GM21619 (cell line): Measurements from ENCODE around the gene PTPN20.

Experiments
- ATAC-seq: cut with Tn5 transposase; IDR thresholded peaks from one replicate; pipeline ENCODE4 v1.9.1; 2021; ENCODE audit not compliant: unreplicated experiment

The PTPN20 gene

DNA sequence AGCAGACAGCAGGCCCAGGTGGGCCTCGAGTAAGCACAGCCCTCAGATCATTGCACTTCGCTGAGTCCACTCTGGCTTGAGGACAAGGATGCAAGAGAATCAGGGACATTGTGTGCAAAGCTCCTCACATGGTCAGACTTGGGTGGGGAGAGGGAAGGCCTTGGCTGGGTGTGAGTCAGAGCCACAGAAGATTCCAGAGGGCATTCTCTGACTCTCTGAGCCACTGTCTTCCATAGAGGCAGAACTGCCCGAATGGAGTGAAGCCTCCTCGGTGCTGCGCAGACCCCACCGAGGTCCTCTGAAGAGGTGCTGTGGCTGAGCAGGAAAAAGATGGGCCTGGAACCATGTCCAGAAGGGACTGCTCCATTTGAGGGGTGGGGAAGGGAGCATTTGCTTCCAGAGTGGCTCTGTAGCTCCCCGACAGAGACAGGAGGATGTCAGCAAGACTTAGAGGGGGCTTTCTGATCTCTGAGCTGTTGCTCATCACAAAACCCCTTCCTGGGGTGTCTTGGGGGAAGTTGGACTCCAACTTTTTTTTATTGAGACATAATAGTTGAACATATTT, 120.8 kb downstream of the PTPN20 start:
- no peak for ATAC-seq

DNA sequence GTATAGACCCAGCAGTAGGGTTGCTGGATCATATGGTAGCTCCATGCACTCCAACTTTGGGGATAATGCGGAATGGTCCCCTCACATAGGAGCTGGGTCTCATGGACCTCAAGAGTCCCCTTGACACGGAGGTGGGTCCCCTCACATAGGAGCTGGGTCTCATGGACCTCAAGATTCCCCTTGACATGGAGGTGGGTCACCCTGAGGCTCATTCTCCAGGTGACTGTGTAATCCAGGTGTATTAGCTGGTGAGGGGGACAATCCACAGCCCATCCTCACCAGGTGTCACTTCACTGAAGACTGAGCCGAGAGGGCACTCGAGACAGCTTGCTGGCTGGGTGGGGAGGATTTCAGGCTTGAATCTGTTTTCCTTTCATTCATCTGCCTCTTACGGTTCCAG, 121.9 kb downstream of the PTPN20 start:
- ATAC-seq = no peak

GRCh38 chr10:47033541-47034270, 122.5 kb downstream of the PTPN20 start:
- no peak for ATAC-seq

- ATAC-seq = no peak
Measured at GRCh38 chr10:47034441-47035051, 123.3 kb downstream of the PTPN20 start.

GRCh38 chr10:47035171-47035818, 124.1 kb downstream of the PTPN20 start:
- ATAC-seq = no peak

DNA sequence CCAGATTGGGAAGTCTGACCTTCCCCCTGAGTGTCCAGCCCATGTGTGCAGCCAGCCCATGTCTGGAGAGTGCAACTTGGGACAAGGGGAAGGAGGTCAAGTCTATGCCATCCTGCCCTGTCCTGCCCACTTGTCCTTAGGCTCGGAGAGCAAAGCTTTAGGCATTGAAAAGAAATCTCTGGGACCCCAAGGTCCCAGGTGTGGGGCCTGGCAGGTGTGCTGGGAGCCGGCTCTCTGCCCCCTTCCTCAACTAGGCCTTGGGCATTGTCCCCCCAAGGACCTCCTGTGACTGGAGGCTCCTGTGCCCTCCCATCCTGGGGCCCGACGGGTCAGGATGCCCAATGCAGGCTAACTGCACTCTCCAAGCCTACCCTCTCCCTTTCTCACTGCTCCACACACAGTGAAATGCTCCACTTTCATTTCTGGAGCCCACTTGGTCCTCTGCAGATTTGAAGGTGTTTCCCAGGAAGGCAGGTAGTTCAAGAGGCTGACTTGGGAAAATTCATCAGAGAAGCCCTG, 124.7 kb downstream of the PTPN20 start:
- no peak for ATAC-seq

- ATAC-seq = no peak
Measured at GRCh38 chr10:47036771-47037170, 125.5 kb downstream of the PTPN20 start.

- ATAC-seq = no peak
Measured at GRCh38 chr10:47037654-47038425, 126.6 kb downstream of the PTPN20 start.

- no peak for ATAC-seq
Measured at GRCh38 chr10:47038881-47039561, 127.8 kb downstream of the PTPN20 start.

- ATAC-seq = no peak
Measured at GRCh38 chr10:47039562-47039913, 128.3 kb downstream of the PTPN20 start.

DNA sequence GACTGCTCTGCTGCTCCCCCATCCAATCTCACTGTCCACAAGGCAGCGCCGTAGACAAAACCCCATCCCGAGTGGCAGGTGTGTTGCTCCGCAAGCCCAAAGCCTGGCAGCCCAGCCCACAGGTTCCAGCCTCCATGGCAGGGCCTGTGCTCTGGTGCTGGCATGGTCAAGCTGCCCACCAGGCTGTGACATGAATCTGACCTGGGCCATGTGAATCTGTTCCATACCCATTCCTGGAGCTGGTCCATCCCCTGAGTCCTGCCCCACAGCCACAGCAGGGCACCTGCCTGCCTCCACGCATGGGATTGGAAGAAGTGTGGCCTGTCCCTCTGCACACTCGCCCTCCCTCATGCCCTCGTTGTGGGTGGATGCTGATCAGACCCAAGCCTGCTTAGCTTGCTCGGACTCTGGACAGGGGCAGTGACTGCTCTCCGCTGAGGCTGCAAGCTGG, 128.8 kb downstream of the PTPN20 start:
- no peak for ATAC-seq

DNA sequence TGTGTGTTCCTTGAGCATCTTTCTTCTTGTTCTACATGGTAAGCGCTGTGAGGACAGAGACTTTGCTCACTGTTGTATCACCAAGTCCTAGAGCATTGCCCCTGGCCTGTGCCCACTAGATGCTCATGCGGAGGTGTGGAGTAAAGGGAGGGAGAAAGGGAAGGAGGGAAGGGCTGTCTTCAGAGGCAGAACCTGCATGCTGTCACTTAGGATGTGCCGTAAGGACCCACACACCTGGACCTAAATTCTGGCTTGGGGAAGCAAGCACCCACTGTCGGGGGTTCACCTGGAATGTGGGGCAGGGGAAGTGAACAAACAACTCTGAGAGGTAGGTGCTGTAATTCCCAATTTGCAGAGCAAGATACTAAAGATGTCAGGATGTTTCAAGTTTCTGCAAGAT, 129.5 kb downstream of the PTPN20 start:
- no peak for ATAC-seq

GRCh38 chr10:47041396-47042198, 130.4 kb downstream of the PTPN20 start:
- no peak for ATAC-seq

GRCh38 chr10:47042199-47042473, 130.9 kb downstream of the PTPN20 start:
- no peak for ATAC-seq

DNA sequence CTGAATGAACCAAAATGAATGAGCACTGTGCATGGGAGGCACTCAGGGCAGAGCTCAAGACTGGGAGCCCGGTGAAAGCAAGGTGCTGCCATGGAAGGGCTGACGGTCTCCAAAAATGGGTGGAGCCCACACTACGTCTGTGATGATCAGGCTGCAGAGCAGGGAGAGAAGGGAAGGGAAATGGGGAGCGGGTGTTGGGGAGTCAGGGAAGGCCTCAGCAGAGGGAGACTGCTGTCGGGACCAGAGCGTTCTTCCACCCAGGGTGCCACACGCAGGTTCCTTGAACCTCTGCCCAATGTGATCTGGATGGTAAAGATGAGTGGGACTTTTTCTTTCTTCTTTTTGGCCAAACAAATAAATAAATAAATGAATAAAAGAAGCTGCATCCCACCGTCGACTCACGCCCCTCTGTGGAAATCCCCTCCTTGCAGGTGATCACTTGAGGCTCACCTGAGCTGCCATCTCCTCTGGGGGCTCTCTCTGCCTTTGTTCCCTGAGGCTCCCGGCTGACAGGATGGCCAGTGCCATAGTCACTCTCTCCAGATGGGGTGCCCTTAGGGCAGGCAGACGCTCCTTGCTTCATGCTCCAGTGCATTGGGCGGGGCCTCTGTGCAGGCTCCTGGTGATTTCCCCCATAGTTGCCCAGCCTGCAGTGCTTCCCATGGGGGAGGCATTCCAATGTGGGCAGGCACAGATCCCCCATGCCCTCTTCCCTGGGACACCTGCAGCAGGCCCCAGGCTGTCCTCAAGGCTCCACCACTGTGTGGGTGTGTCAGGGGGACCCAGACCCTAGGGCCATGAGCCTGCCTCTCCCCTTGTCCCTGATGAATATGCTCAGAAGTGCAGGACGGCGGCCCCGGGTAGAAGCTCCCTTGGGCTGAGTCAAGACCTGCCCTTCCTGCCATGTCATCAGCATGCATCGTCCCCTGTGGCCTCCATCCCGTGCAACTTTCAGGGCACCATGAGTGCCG, 131.8 kb downstream of the PTPN20 start:
- ATAC-seq = no peak

- ATAC-seq = no peak
Measured at GRCh38 chr10:47043928-47044538, 132.8 kb downstream of the PTPN20 start.

DNA sequence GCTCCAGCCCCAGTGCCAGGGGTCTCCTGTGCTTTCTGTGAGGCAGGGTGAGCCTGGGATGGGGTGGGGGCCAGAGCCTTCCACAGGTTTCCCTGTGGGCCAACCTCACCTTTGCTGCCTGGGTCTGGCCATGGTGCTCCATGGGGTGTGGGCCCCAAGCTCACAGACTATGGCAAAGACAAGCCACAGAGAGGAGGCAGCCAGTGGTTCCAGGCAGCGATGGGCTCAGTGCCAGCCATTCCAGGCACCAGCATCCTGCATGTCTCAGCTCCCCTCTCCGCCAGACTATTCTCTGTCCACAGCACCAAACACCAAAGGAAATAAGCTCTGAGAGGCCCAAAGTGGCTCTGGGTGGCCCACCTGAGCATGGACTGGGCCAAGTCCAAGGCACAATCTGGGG, 133.5 kb downstream of the PTPN20 start:
- ATAC-seq = no peak

DNA sequence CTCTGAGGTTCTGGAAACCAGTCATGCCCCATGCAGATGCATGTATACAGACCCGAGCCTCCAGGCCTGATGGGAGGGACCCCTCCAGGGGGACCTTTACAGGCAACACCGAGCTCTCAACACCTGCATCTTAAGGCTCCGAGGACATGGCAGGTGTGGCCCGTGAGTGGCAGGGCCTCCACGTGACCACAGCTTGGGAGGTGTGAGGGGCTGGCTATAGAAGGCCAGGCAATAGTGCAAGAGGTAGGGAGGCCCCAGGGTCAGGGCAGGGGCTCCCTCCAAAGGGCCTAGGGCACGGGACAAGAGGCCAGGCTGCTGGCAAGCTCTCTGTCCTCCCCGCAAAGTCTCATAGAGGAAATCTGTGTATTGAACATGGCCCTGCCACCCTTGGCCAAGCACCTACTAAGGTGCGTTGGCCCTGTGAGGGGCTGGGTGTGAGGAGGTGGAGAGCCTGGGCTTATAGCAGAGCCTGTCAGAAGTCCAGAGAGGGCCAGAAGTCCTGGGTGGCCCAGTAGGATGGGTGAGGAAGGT, 134.2 kb downstream of the PTPN20 start:
- ATAC-seq = no peak
